Measurements from ENCODE around the gene GALNTL6.
A peak's percentile ranks its signal among the peaks of the same experiment; 100 is the strongest.

The GALNTL6 gene

GRCh38 chr4:172369471-172369959 lies 556.3 kb downstream of the GALNTL6 start:
- no peak overlapping the region for H2BK12ac ChIP-seq (ENCODE audit: low read length in 2 of 2)
- no peaks in the 10 kb centered on the region for H3K27me3 ChIP-seq (ENCODE audit: control insufficient read depth in 1 of 2, insufficient read depth in 1 of 2, low read length in 2 of 2)
- H2AFZ ChIP-seq (ENCODE audit: low read depth, low read length) = no peak overlapping the region
- no peak overlapping the region for H2BK15ac ChIP-seq (ENCODE audit: low read depth, poor library complexity, severe bottlenecking)
- no peak overlapping the region for H3K27ac ChIP-seq (ENCODE audit: low read length, poor library complexity, severe bottlenecking)
- H3K9ac ChIP-seq (ENCODE audit: low read length) = no peak overlapping the region
- H2BK120ac ChIP-seq (ENCODE audit: low read depth, low read length) = no peak overlapping the region
- no peak for DNase-seq
- H4K8ac ChIP-seq (ENCODE audit: low read length) = no peak overlapping the region
- no peaks in the 10 kb centered on the region for H3K36me3 ChIP-seq (ENCODE audit: control insufficient read depth in 1 of 2, insufficient read depth in 2 of 2, low read depth in 1 of 2, low read length in 2 of 2)
- no peak overlapping the region for H3K4me2 ChIP-seq (ENCODE audit: low read length, poor library complexity, severe bottlenecking)
- H3K4me1 ChIP-seq (ENCODE audit: control insufficient read depth, insufficient read depth, low read depth, low read length) = no peaks in the 10 kb centered on the region
- H3K14ac ChIP-seq (ENCODE audit: low read length in 2 of 2) = no peak overlapping the region
- no peak overlapping the region for H3K4ac ChIP-seq (ENCODE audit: low read depth in 1 of 2, low read length in 2 of 2)
- no peak overlapping the region for H3K18ac ChIP-seq (ENCODE audit: low read depth in 1 of 2, low read length in 2 of 2)
- WGBS = 89% methylated on average over 24 of the region's 25 CpGs
- H2AK5ac ChIP-seq (ENCODE audit: low read length, severe bottlenecking) = no peak overlapping the region
- no peaks in the 10 kb centered on the region for H3K79me1 ChIP-seq (replicated peaks; ENCODE audit: low read length, poor library complexity, severe bottlenecking)
- H2BK5ac ChIP-seq (ENCODE audit: low read depth, low read length, poor library complexity, severe bottlenecking) = no peak overlapping the region
- no peak overlapping the region for H3K4me3 ChIP-seq (ENCODE audit: insufficient read depth in 1 of 2, low read depth in 1 of 2, low read length in 2 of 2)
- H3K9me3 ChIP-seq (ENCODE audit: control insufficient read depth, low read length) = no peaks in the 10 kb centered on the region
- H4K91ac ChIP-seq (ENCODE audit: low read length) = no peak overlapping the region
- no peak overlapping the region for H3K23ac ChIP-seq (ENCODE audit: low read length in 2 of 2)

GRCh38 chr4:172377486-172378140 lies 564.4 kb downstream of the GALNTL6 start:
- H3K4me1 ChIP-seq (ENCODE audit: control insufficient read depth, insufficient read depth, low read depth, low read length) = no peaks in the 10 kb centered on the region
- 96% methylated on average over 24 of the region's 27 CpGs for WGBS
- no peak overlapping the region for H3K27ac ChIP-seq (ENCODE audit: low read length, poor library complexity, severe bottlenecking)
- H3K79me1 ChIP-seq (replicated peaks; ENCODE audit: low read length, poor library complexity, severe bottlenecking) = no peaks in the 10 kb centered on the region
- H2AK5ac ChIP-seq (ENCODE audit: low read length, severe bottlenecking) = no peak overlapping the region
- no peak overlapping the region for H3K4me3 ChIP-seq (ENCODE audit: insufficient read depth in 1 of 2, low read depth in 1 of 2, low read length in 2 of 2)
- no peak overlapping the region for H2BK120ac ChIP-seq (ENCODE audit: low read depth, low read length)
- H4K91ac ChIP-seq (ENCODE audit: low read length) = no peak overlapping the region
- H3K4ac ChIP-seq (ENCODE audit: low read depth in 1 of 2, low read length in 2 of 2) = no peak overlapping the region
- H3K9ac ChIP-seq (ENCODE audit: low read length) = no peak overlapping the region
- no peak overlapping the region for H3K18ac ChIP-seq (ENCODE audit: low read depth in 1 of 2, low read length in 2 of 2)
- no peak overlapping the region for H2AFZ ChIP-seq (ENCODE audit: low read depth, low read length)
- DNase-seq = no peak
- no peak overlapping the region for H2BK15ac ChIP-seq (ENCODE audit: low read depth, poor library complexity, severe bottlenecking)
- no peaks in the 10 kb centered on the region for H3K36me3 ChIP-seq (ENCODE audit: control insufficient read depth in 1 of 2, insufficient read depth in 2 of 2, low read depth in 1 of 2, low read length in 2 of 2)
- no peaks in the 10 kb centered on the region for H3K27me3 ChIP-seq (ENCODE audit: control insufficient read depth in 1 of 2, insufficient read depth in 1 of 2, low read length in 2 of 2)
- no peaks in the 10 kb centered on the region for H3K9me3 ChIP-seq (ENCODE audit: control insufficient read depth, low read length)
- H3K14ac ChIP-seq (ENCODE audit: low read length in 2 of 2) = no peak overlapping the region
- H4K8ac ChIP-seq (ENCODE audit: low read length) = no peak overlapping the region
- no peak overlapping the region for H3K4me2 ChIP-seq (ENCODE audit: low read length, poor library complexity, severe bottlenecking)
- no peak overlapping the region for H2BK12ac ChIP-seq (ENCODE audit: low read length in 2 of 2)
- H2BK5ac ChIP-seq (ENCODE audit: low read depth, low read length, poor library complexity, severe bottlenecking) = no peak overlapping the region
- no peak overlapping the region for H3K23ac ChIP-seq (ENCODE audit: low read length in 2 of 2)

GRCh38 chr4:172379834-172380233 lies 566.6 kb downstream of the GALNTL6 start:
- WGBS = 92% methylated on average over 5 of the region's 5 CpGs

GRCh38 chr4:172390331-172390730 lies 577.1 kb downstream of the GALNTL6 start:
- no peak overlapping the region for H3K14ac ChIP-seq (ENCODE audit: low read length in 2 of 2)
- no peak overlapping the region for H3K18ac ChIP-seq (ENCODE audit: low read depth in 1 of 2, low read length in 2 of 2)
- no peak overlapping the region for H4K8ac ChIP-seq (ENCODE audit: low read length)
- peak; percentile 32 for DNase-seq
- H3K9me3 ChIP-seq (ENCODE audit: control insufficient read depth, low read length) = no peaks in the 10 kb centered on the region
- no peak overlapping the region for H3K27ac ChIP-seq (ENCODE audit: low read length, poor library complexity, severe bottlenecking)
- H3K27me3 ChIP-seq (ENCODE audit: control insufficient read depth in 1 of 2, insufficient read depth in 1 of 2, low read length in 2 of 2) = no peaks in the 10 kb centered on the region
- H3K36me3 ChIP-seq (ENCODE audit: control insufficient read depth in 1 of 2, insufficient read depth in 2 of 2, low read depth in 1 of 2, low read length in 2 of 2) = no peaks in the 10 kb centered on the region
- H3K79me1 ChIP-seq (replicated peaks; ENCODE audit: low read length, poor library complexity, severe bottlenecking) = no peaks in the 10 kb centered on the region
- no peak overlapping the region for H2AFZ ChIP-seq (ENCODE audit: low read depth, low read length)
- no peak overlapping the region for H2BK15ac ChIP-seq (ENCODE audit: low read depth, poor library complexity, severe bottlenecking)
- no peak overlapping the region for H3K23ac ChIP-seq (ENCODE audit: low read length in 2 of 2)
- no peak overlapping the region for H4K91ac ChIP-seq (ENCODE audit: low read length)
- no peak overlapping the region for H2BK12ac ChIP-seq (ENCODE audit: low read length in 2 of 2)
- H3K4me2 ChIP-seq (ENCODE audit: low read length, poor library complexity, severe bottlenecking) = no peak overlapping the region
- no peak overlapping the region for H3K9ac ChIP-seq (ENCODE audit: low read length)
- H3K4me3 ChIP-seq (ENCODE audit: insufficient read depth in 1 of 2, low read depth in 1 of 2, low read length in 2 of 2) = no peak overlapping the region
- no peak overlapping the region for H2AK5ac ChIP-seq (ENCODE audit: low read length, severe bottlenecking)
- H3K4me1 ChIP-seq (ENCODE audit: control insufficient read depth, insufficient read depth, low read depth, low read length) = no peaks in the 10 kb centered on the region
- H2BK120ac ChIP-seq (ENCODE audit: low read depth, low read length) = no peak overlapping the region
- no peak overlapping the region for H2BK5ac ChIP-seq (ENCODE audit: low read depth, low read length, poor library complexity, severe bottlenecking)
- H3K4ac ChIP-seq (ENCODE audit: low read depth in 1 of 2, low read length in 2 of 2) = no peak overlapping the region
- 80% methylated on average over 1 of the region's 1 CpG for WGBS

More at GRCh38 chr4:172379834-172380233, 566.6 kb downstream of the GALNTL6 start:
- no peak overlapping the region for H3K4ac ChIP-seq (ENCODE audit: low read depth in 1 of 2, low read length in 2 of 2)
- H3K27me3 ChIP-seq (ENCODE audit: control insufficient read depth in 1 of 2, insufficient read depth in 1 of 2, low read length in 2 of 2) = no peaks in the 10 kb centered on the region
- H2BK120ac ChIP-seq (ENCODE audit: low read depth, low read length) = no peak overlapping the region
- no peak overlapping the region for H2BK12ac ChIP-seq (ENCODE audit: low read length in 2 of 2)
- no peak overlapping the region for H3K14ac ChIP-seq (ENCODE audit: low read length in 2 of 2)
- no peak overlapping the region for H3K27ac ChIP-seq (ENCODE audit: low read length, poor library complexity, severe bottlenecking)
- H2BK15ac ChIP-seq (ENCODE audit: low read depth, poor library complexity, severe bottlenecking) = no peak overlapping the region
- H3K23ac ChIP-seq (ENCODE audit: low read length in 2 of 2) = no peak overlapping the region
- H3K9ac ChIP-seq (ENCODE audit: low read length) = no peak overlapping the region
- no peak overlapping the region for H3K18ac ChIP-seq (ENCODE audit: low read depth in 1 of 2, low read length in 2 of 2)
- no peak overlapping the region for H3K4me3 ChIP-seq (ENCODE audit: insufficient read depth in 1 of 2, low read depth in 1 of 2, low read length in 2 of 2)
- no peak overlapping the region for H2AFZ ChIP-seq (ENCODE audit: low read depth, low read length)
- no peak overlapping the region for H3K4me2 ChIP-seq (ENCODE audit: low read length, poor library complexity, severe bottlenecking)
- H3K36me3 ChIP-seq (ENCODE audit: control insufficient read depth in 1 of 2, insufficient read depth in 2 of 2, low read depth in 1 of 2, low read length in 2 of 2) = no peaks in the 10 kb centered on the region
- H3K4me1 ChIP-seq (ENCODE audit: control insufficient read depth, insufficient read depth, low read depth, low read length) = no peaks in the 10 kb centered on the region
- H4K91ac ChIP-seq (ENCODE audit: low read length) = no peak overlapping the region
- no peaks in the 10 kb centered on the region for H3K9me3 ChIP-seq (ENCODE audit: control insufficient read depth, low read length)
- H2AK5ac ChIP-seq (ENCODE audit: low read length, severe bottlenecking) = no peak overlapping the region
- no peak overlapping the region for H4K8ac ChIP-seq (ENCODE audit: low read length)
- DNase-seq = no peak
- no peak overlapping the region for H2BK5ac ChIP-seq (ENCODE audit: low read depth, low read length, poor library complexity, severe bottlenecking)
- no peaks in the 10 kb centered on the region for H3K79me1 ChIP-seq (replicated peaks; ENCODE audit: low read length, poor library complexity, severe bottlenecking)
